HEK293 (cell line): Measurements from ENCODE around the gene PJA2.

Source experiments
- BCL11B ChIP-seq: fragments of 450-650 bp; formaldehyde crosslinking; IDR thresholded peaks from 2 replicates; pipeline ENCODE4 v1.5.1; 2016; ENCODE audit warnings: low read depth, missing biosample characterization, missing genetic modification characterization
- GLI2 ChIP-seq: fragments of 450-650 bp; formaldehyde crosslinking; IDR thresholded peaks from 2 replicates; pipeline ENCODE4; 2017; ENCODE audit warnings: missing biosample characterization, missing genetic modification characterization, low read depth, borderline replicate concordance
- GLI4 ChIP-seq: fragments of 450-650 bp; formaldehyde crosslinking; IDR thresholded peaks from 2 replicates; pipeline ENCODE4 v1.5.1; 2016; ENCODE audit warnings: missing biosample characterization, missing genetic modification characterization
- GLIS1 ChIP-seq: fragments of 450-650 bp; formaldehyde crosslinking; IDR thresholded peaks from 2 replicates; pipeline ENCODE4 v1.5.1; 2016; ENCODE audit warnings: missing biosample characterization, missing genetic modification characterization
- MYNN ChIP-seq: fragments of 450-650 bp; formaldehyde crosslinking; IDR thresholded peaks from 2 replicates; pipeline ENCODE4 v1.5.1; 2016; ENCODE audit warnings: missing biosample characterization, missing genetic modification characterization, borderline replicate concordance
- SCRT1 ChIP-seq: fragments of 450-650 bp; formaldehyde crosslinking; IDR thresholded peaks from 2 replicates; pipeline ENCODE4 v1.5.1; 2016; ENCODE audit warnings: missing biosample characterization, missing genetic modification characterization, borderline replicate concordance
- WT1 ChIP-seq: fragments of 450-650 bp; formaldehyde crosslinking; IDR thresholded peaks from 2 replicates; pipeline ENCODE4 v1.5.1; 2016; ENCODE audit warnings: missing biosample characterization, missing genetic modification characterization
- ZBTB17 ChIP-seq: fragments of 450-650 bp; formaldehyde crosslinking; IDR thresholded peaks from 2 replicates; pipeline ENCODE4 v1.5.1; 2016; ENCODE audit warnings: missing biosample characterization, missing genetic modification characterization
- ZEB2 ChIP-seq: fragments of 450-650 bp; formaldehyde crosslinking; IDR thresholded peaks from 2 replicates; pipeline ENCODE4 v1.5.1; 2016; ENCODE audit warnings: missing biosample characterization, missing genetic modification characterization
- ZFP3 ChIP-seq: fragments of 450-650 bp; formaldehyde crosslinking; IDR thresholded peaks from 2 replicates; pipeline ENCODE4 v1.5.1; 2016; ENCODE audit warnings: low read depth, missing biosample characterization, missing genetic modification characterization
- ZFP37 ChIP-seq: fragments of 450-650 bp; formaldehyde crosslinking; IDR thresholded peaks from 2 replicates; pipeline ENCODE4 v1.5.1; 2016; ENCODE audit warnings: missing biosample characterization, missing genetic modification characterization
- ZNF19 ChIP-seq: fragments of 450-650 bp; formaldehyde crosslinking; IDR thresholded peaks from 2 replicates; pipeline ENCODE4; 2016; ENCODE audit warnings: missing biosample characterization, missing genetic modification characterization, low read depth
- ZNF202 ChIP-seq: fragments of 450-650 bp; formaldehyde crosslinking; IDR thresholded peaks from 2 replicates; pipeline ENCODE4 v1.5.1; 2016; ENCODE audit warnings: missing biosample characterization, missing genetic modification characterization, borderline replicate concordance
- ZNF366 ChIP-seq: fragments of 450-650 bp; formaldehyde crosslinking; conservative IDR thresholded peaks from 2 replicates; pipeline ENCODE4 v1.5.1; 2016; ENCODE audit warnings: missing biosample characterization, missing genetic modification characterization
- ZNF423 ChIP-seq: fragments of 450-650 bp; formaldehyde crosslinking; IDR thresholded peaks from 2 replicates; pipeline ENCODE4 v1.5.1; 2016; ENCODE audit warnings: missing biosample characterization, missing genetic modification characterization
- ZNF501 ChIP-seq: fragments of 450-650 bp; formaldehyde crosslinking; IDR thresholded peaks from 2 replicates; pipeline ENCODE4 v1.5.1; 2016; ENCODE audit warnings: missing biosample characterization, missing genetic modification characterization
- ZNF521 ChIP-seq: fragments of 450-650 bp; formaldehyde crosslinking; IDR thresholded peaks from 2 replicates; pipeline ENCODE4 v1.5.1; 2017; ENCODE audit warnings: missing biosample characterization, mild to moderate bottlenecking, missing genetic modification characterization
- ZNF549 ChIP-seq: fragments of 450-650 bp; IDR thresholded peaks from 2 replicates; pipeline ENCODE4 v1.5.1; 2018; ENCODE audit warnings: missing biosample characterization, missing genetic modification characterization, mild to moderate bottlenecking, inconsistent platforms, moderate library complexity
- ZNF561 ChIP-seq: fragments of 450-650 bp; IDR thresholded peaks from 2 replicates; pipeline ENCODE4 v1.5.1; 2018; ENCODE audit warnings: missing biosample characterization, missing genetic modification characterization, borderline replicate concordance
- ZNF654 ChIP-seq: fragments of 450-650 bp; formaldehyde crosslinking; IDR thresholded peaks from 2 replicates; pipeline ENCODE4 v1.5.1; 2016; ENCODE audit warnings: low read depth, missing biosample characterization, missing genetic modification characterization
- ZNF664 ChIP-seq: fragments of 450-650 bp; formaldehyde crosslinking; IDR thresholded peaks from 2 replicates; pipeline ENCODE4 v1.5.1; 2016; ENCODE audit warnings: missing biosample characterization, missing genetic modification characterization
- ZNF791 ChIP-seq: fragments of 450-650 bp; formaldehyde crosslinking; IDR thresholded peaks from 2 replicates; pipeline ENCODE4 v1.5.1; 2016; ENCODE audit warnings: missing biosample characterization, missing genetic modification characterization
- TF ChIP-seq, protein P1 (sequence below): fragments of 450-650 bp; formaldehyde crosslinking; conservative IDR thresholded peaks from 2 replicates; pipeline ENCODE4 v1.5.1; 2016; ENCODE audit warnings: low read depth, missing biosample characterization, missing genetic modification characterization
- TF ChIP-seq, protein P2 (sequence below): fragments of 450-650 bp; formaldehyde crosslinking; IDR thresholded peaks from 2 replicates; pipeline ENCODE4 v1.5.1; 2016; ENCODE audit warnings: missing biosample characterization, missing genetic modification characterization
- TF ChIP-seq, protein P3 (sequence below): fragments of 450-650 bp; formaldehyde crosslinking; IDR thresholded peaks from 2 replicates; pipeline ENCODE4 v1.5.1; 2016; ENCODE audit warnings: missing biosample characterization, missing genetic modification characterization
- TF ChIP-seq, protein P4 (sequence below): fragments of 450-650 bp; formaldehyde crosslinking; IDR thresholded peaks from 2 replicates; pipeline ENCODE4; 2016; ENCODE audit warnings: missing biosample characterization, missing genetic modification characterization
- TF ChIP-seq, protein P5 (sequence below): fragments of 450-650 bp; formaldehyde crosslinking; conservative IDR thresholded peaks from 2 replicates; pipeline ENCODE4 v1.5.1; 2016; ENCODE audit warnings: low read depth, missing biosample characterization, missing genetic modification characterization

PJA2 gene

DNA sequence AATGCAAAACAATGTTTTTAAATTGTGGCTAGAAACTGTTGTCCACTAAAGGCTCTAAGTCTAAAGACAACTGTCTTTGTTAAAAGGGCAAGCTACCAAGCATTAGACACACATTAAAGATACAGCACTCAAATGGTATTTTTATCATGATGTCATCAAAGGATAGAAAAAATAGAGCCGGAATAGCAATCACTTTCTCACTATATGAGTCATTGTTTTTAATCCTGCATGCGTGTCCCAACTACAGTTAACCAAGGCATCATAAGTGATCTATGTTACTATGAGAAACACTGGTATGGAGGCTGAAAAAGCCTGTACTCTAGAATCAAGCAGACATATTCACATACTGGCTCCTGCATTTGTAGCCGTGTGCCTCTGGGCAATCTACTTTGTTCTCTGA is 1.9 kb upstream of the PJA2 start (continued):
- TF ChIP-seq, protein P1, sequence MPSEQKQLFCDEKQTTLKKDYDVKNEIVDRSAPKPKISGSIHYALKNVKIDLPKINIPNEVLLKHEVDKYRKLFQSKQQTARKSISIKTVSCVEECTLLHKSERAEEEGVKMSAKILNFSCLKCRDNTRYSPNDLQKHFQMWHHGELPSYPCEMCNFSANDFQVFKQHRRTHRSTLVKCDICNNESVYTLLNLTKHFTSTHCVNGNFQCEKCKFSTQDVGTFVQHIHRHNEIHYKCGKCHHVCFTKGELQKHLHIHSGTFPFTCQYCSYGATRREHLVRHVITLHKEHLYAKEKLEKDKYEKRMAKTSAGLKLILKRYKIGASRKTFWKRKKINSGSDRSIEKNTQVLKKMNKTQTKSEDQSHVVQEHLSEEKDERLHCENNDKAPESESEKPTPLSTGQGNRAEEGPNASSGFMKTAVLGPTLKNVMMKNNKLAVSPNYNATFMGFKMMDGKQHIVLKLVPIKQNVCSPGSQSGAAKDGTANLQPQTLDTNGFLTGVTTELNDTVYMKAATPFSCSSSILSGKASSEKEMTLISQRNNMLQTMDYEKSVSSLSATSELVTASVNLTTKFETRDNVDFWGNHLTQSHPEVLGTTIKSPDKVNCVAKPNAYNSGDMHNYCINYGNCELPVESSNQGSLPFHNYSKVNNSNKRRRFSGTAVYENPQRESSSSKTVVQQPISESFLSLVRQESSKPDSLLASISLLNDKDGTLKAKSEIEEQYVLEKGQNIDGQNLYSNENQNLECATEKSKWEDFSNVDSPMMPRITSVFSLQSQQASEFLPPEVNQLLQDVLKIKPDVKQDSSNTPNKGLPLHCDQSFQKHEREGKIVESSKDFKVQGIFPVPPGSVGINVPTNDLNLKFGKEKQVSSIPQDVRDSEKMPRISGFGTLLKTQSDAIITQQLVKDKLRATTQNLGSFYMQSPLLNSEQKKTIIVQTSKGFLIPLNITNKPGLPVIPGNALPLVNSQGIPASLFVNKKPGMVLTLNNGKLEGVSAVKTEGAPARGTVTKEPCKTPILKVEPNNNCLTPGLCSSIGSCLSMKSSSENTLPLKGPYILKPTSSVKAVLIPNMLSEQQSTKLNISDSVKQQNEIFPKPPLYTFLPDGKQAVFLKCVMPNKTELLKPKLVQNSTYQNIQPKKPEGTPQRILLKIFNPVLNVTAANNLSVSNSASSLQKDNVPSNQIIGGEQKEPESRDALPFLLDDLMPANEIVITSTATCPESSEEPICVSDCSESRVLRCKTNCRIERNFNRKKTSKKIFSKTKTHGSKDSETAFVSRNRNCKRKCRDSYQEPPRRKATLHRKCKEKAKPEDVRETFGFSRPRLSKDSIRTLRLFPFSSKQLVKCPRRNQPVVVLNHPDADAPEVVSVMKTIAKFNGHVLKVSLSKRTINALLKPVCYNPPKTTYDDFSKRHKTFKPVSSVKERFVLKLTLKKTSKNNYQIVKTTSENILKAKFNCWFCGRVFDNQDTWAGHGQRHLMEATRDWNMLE (tag by site-specific recombination), result no peak
- no peak for TF ChIP-seq SCRT1 (tag by site-specific recombination)
- no peak for TF ChIP-seq ZNF423 (tag by site-specific recombination)
- TF ChIP-seq, protein P2, sequence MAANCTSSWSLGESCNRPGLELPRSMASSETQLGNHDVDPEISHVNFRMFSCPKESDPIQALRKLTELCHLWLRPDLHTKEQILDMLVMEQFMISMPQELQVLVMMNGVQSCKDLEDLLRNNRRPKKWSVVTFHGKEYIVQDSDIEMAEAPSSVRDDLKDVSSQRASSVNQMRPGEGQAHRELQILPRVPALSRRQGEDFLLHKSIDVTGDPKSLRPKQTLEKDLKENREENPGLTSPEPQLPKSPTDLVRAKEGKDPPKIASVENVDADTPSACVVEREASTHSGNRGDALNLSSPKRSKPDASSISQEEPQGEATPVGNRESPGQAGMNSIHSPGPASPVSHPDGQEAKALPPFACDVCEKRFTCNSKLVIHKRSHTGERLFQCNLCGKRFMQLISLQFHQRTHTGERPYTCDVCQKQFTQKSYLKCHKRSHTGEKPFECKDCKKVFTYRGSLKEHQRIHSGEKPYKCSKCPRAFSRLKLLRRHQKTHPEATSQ, result no peak
- no peak for TF ChIP-seq BCL11B (tag by site-specific recombination)
- TF ChIP-seq WT1 (tag by site-specific recombination), result no peak
- TF ChIP-seq, protein P3, sequence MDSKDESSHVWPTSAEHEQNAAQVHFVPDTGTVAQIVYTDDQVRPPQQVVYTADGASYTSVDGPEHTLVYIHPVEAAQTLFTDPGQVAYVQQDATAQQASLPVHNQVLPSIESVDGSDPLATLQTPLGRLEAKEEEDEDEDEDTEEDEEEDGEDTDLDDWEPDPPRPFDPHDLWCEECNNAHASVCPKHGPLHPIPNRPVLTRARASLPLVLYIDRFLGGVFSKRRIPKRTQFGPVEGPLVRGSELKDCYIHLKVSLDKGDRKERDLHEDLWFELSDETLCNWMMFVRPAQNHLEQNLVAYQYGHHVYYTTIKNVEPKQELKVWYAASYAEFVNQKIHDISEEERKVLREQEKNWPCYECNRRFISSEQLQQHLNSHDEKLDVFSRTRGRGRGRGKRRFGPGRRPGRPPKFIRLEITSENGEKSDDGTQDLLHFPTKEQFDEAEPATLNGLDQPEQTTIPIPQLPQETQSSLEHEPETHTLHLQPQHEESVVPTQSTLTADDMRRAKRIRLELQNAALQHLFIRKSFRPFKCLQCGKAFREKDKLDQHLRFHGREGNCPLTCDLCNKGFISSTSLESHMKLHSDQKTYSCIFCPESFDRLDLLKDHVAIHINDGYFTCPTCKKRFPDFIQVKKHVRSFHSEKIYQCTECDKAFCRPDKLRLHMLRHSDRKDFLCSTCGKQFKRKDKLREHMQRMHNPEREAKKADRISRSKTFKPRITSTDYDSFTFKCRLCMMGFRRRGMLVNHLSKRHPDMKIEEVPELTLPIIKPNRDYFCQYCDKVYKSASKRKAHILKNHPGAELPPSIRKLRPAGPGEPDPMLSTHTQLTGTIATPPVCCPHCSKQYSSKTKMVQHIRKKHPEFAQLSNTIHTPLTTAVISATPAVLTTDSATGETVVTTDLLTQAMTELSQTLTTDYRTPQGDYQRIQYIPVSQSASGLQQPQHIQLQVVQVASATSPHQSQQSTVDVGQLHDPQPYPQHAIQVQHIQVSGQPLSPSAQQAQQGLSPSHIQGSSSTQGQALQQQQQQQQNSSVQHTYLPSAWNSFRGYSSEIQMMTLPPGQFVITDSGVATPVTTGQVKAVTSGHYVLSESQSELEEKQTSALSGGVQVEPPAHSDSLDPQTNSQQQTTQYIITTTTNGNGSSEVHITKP, result peak; percentile 25; the same call in 1 of the 2 replicates
- TF ChIP-seq, protein P4, sequence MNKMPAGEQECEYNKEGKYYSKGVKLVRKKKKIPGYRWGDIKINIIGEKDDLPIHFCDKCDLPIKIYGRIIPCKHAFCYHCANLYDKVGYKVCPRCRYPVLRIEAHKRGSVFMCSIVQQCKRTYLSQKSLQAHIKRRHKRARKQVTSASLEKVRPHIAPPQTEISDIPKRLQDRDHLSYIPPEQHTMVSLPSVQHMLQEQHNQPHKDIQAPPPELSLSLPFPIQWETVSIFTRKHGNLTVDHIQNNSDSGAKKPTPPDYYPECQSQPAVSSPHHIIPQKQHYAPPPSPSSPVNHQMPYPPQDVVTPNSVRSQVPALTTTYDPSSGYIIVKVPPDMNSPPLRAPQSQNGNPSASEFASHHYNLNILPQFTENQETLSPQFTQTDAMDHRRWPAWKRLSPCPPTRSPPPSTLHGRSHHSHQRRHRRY (tag by site-specific recombination), result no peak
- no peak for TF ChIP-seq GLI4 (tag by site-specific recombination)
- no peak for TF ChIP-seq ZNF549 (tag by site-specific recombination)
- no peak for TF ChIP-seq ZNF791 (tag by site-specific recombination)
- no peak for TF ChIP-seq GLI2 (tag by site-specific recombination)
- no peak for TF ChIP-seq ZNF561 (tag by site-specific recombination)
- TF ChIP-seq ZNF19 (tag by site-specific recombination), result no peak
- no peak for TF ChIP-seq ZNF654
- peak; percentile 50 for TF ChIP-seq ZBTB17 (tag by site-specific recombination)
- TF ChIP-seq MYNN (tag by site-specific recombination), result no peak
- TF ChIP-seq ZFP3 (tag by site-specific recombination), result no peak
- TF ChIP-seq ZEB2, result peak; percentile 58; the same call in 1 of the 2 replicates
- no peak for TF ChIP-seq GLIS1 (tag by site-specific recombination)
- no peak for TF ChIP-seq ZFP37
- no peak for TF ChIP-seq ZNF202 (tag by site-specific recombination)
- peak; percentile 62 for TF ChIP-seq ZNF366 (tag by site-specific recombination)
- TF ChIP-seq ZNF664 (tag by site-specific recombination), result no peak
- TF ChIP-seq ZNF521 (tag by site-specific recombination), result no peak
- TF ChIP-seq, protein P5, sequence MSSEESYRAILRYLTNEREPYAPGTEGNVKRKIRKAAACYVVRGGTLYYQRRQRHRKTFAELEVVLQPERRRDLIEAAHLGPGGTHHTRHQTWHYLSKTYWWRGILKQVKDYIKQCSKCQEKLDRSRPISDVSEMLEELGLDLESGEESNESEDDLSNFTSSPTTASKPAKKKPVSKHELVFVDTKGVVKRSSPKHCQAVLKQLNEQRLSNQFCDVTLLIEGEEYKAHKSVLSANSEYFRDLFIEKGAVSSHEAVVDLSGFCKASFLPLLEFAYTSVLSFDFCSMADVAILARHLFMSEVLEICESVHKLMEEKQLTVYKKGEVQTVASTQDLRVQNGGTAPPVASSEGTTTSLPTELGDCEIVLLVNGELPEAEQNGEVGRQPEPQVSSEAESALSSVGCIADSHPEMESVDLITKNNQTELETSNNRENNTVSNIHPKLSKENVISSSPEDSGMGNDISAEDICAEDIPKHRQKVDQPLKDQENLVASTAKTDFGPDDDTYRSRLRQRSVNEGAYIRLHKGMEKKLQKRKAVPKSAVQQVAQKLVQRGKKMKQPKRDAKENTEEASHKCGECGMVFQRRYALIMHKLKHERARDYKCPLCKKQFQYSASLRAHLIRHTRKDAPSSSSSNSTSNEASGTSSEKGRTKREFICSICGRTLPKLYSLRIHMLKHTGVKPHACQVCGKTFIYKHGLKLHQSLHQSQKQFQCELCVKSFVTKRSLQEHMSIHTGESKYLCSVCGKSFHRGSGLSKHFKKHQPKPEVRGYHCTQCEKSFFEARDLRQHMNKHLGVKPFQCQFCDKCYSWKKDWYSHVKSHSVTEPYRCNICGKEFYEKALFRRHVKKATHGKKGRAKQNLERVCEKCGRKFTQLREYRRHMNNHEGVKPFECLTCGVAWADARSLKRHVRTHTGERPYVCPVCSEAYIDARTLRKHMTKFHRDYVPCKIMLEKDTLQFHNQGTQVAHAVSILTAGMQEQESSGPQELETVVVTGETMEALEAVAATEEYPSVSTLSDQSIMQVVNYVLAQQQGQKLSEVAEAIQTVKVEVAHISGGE (tag by site-specific recombination), result no peak
- no peak for TF ChIP-seq ZNF501 (tag by site-specific recombination)
